Prostate gland (tissue), 2 donors: ENCODE results near the gene CSNK1E.

ENCODE experiments used
- POLR2A ChIP-seq: fragments of 450-650 bp; IDR thresholded peaks from one replicate; pipeline ENCODE4 v1.6.1; 2016; ENCODE audit warnings: antibody characterized with exemption, mild to moderate bottlenecking
- POLR2AphosphoS5 ChIP-seq: sonication (generic); formaldehyde crosslinking; IDR thresholded peaks from one replicate; pipeline ENCODE4 v1.6.1; 2017; ENCODE audit warnings: antibody characterized with exemption
- TF ChIP-seq, protein P1 (sequence below), 4 experiments: fragments of 200-600 bp in 2 of 4; fragments of 450-650 bp in 2 of 4; sonication (generic) in 2 of 4; IDR thresholded peaks; 1 replicate in 3 of 4; 2 replicates in 1 of 4; pipeline ENCODE4 v1.5.1; 2016 to 2019; ENCODE audit warnings: antibody characterized with exemption in 4 of 4, mild to moderate bottlenecking in 2 of 4, moderate library complexity in 2 of 4

DNA sequence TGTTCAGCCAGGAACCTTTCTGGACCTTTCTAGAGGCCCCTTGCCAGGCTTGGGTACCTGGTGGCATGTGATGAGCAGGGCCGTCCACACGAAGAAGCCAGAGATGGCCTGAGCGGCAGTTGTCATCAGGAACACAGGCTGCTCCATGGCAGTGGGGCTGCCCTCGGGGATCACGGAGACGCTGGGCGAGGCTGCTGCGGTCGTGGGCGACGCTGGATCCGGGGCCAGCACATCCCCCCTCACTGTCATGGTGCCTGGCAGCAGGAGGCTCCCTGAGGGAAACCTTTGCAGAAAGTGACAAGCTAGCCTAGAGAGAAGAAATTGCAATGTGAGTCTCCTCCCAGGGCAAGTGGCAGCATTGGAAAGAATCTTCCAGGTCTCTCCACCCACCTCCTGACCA is 69.5 kb downstream of the CSNK1E start:
- TF ChIP-seq, protein P1, sequence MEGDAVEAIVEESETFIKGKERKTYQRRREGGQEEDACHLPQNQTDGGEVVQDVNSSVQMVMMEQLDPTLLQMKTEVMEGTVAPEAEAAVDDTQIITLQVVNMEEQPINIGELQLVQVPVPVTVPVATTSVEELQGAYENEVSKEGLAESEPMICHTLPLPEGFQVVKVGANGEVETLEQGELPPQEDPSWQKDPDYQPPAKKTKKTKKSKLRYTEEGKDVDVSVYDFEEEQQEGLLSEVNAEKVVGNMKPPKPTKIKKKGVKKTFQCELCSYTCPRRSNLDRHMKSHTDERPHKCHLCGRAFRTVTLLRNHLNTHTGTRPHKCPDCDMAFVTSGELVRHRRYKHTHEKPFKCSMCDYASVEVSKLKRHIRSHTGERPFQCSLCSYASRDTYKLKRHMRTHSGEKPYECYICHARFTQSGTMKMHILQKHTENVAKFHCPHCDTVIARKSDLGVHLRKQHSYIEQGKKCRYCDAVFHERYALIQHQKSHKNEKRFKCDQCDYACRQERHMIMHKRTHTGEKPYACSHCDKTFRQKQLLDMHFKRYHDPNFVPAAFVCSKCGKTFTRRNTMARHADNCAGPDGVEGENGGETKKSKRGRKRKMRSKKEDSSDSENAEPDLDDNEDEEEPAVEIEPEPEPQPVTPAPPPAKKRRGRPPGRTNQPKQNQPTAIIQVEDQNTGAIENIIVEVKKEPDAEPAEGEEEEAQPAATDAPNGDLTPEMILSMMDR (IDR thresholded peaks at IDR 0.05): no peak
- TF ChIP-seq POLR2AphosphoS5 (no peak), POLR2A (no peak)
